Measurements from ENCODE around the gene ATF7.
A peak's percentile ranks its signal among the peaks of the same experiment; 100 is the strongest.

Gene ATF7

GRCh38 chr12:53626702-53627169 is 554 bp upstream of the ATF7 start:
- Histone ChIP-seq H3K4me1 (no peaks in the 10 kb centered on the region), H3K4me3 (ENCODE audit: low read depth, low read length) (peak overlapping the region; percentile 96), H3K27me3 (no peaks in the 10 kb centered on the region), H3K9me3 (no peaks in the 10 kb centered on the region), H3K36me3 (no peaks in the 10 kb centered on the region)
- TF ChIP-seq CTCF (IDR thresholded peaks at IDR 0.05; ENCODE audit: low read depth, low read length) = no peak
- no peak for DNase-seq

- Histone ChIP-seq H3K9me3 (no peaks in the 10 kb centered on the region), H3K4me3 (ENCODE audit: low read depth, low read length) (peak overlapping the region; percentile 96), H3K4me1 (no peaks in the 10 kb centered on the region), H3K27me3 (no peaks in the 10 kb centered on the region), H3K36me3 (no peaks in the 10 kb centered on the region)
- TF ChIP-seq CTCF (IDR thresholded peaks at IDR 0.05; ENCODE audit: low read depth, low read length) = no peak
- no peak for DNase-seq
Measured at GRCh38 chr12:53625373-53625945, 723 bp downstream of the ATF7 start.

- DNase-seq = no peak
- H3K4me3 ChIP-seq (ENCODE audit: low read depth, low read length) = peak overlapping the region; percentile 96
- TF ChIP-seq CTCF (IDR thresholded peaks at IDR 0.05; ENCODE audit: low read depth, low read length) = no peak
- H3K9me3 ChIP-seq = no peaks in the 10 kb centered on the region
- H3K36me3 ChIP-seq = no peaks in the 10 kb centered on the region
- no peaks in the 10 kb centered on the region for H3K4me1 ChIP-seq
- H3K27me3 ChIP-seq = no peaks in the 10 kb centered on the region
Measured at GRCh38 chr12:53624956-53625355, 1.2 kb downstream of the ATF7 start.

- Histone ChIP-seq H3K9me3 (no peaks in the 10 kb centered on the region), H3K4me3 (ENCODE audit: low read depth, low read length) (no peak overlapping the region), H3K4me1 (no peaks in the 10 kb centered on the region), H3K27me3 (no peaks in the 10 kb centered on the region), H3K36me3 (no peaks in the 10 kb centered on the region)
- no peak for TF ChIP-seq CTCF (IDR thresholded peaks at IDR 0.05; ENCODE audit: low read depth, low read length)
- DNase-seq = no peak
Measured at GRCh38 chr12:53624458-53624857, 1.7 kb downstream of the ATF7 start.

GRCh38 chr12:53623548-53624385 is 2.4 kb downstream of the ATF7 start:
- Histone ChIP-seq H3K4me1 (no peaks in the 10 kb centered on the region), H3K36me3 (no peaks in the 10 kb centered on the region), H3K27me3 (no peaks in the 10 kb centered on the region), H3K9me3 (no peaks in the 10 kb centered on the region), H3K4me3 (ENCODE audit: low read depth, low read length) (no peak overlapping the region)
- no peak for TF ChIP-seq CTCF (IDR thresholded peaks at IDR 0.05; ENCODE audit: low read depth, low read length)
- DNase-seq = no peak

GRCh38 chr12:53622724-53623123 is 3.5 kb downstream of the ATF7 start:
- Histone ChIP-seq H3K4me3 (ENCODE audit: low read depth, low read length) (no peak overlapping the region), H3K36me3 (no peaks in the 10 kb centered on the region; the same call in 1 of the 2 replicates), H3K27me3 (no peaks in the 10 kb centered on the region), H3K9me3 (no peaks in the 10 kb centered on the region), H3K4me1 (no peaks in the 10 kb centered on the region)
- DNase-seq = no peak
- no peak for TF ChIP-seq CTCF (IDR thresholded peaks at IDR 0.05; ENCODE audit: low read depth, low read length)
